ENCODE measurements around the gene TRPV3.
"Not testable (repeated sequence)": the region's sequence is repeated elsewhere in the genome, so short reads cannot be mapped to it uniquely, and the experiment has no call there.

The TRPV3 gene

GRCh38 chr17:3472137-3472536, 85.5 kb downstream of the TRPV3 start:
- DNase-seq (ENCODE audit: low read depth, low spot score), result no peak

- DNase-seq (ENCODE audit: low read depth, low spot score), result no peak
Measured at GRCh38 chr17:3471599-3471998, 86.0 kb downstream of the TRPV3 start, which contains the start of gene SPATA22. SPATA22 (minus strand) TSS chr17:3471819; CDS start chr17:3469325, 2,494 bp downstream.

DNA sequence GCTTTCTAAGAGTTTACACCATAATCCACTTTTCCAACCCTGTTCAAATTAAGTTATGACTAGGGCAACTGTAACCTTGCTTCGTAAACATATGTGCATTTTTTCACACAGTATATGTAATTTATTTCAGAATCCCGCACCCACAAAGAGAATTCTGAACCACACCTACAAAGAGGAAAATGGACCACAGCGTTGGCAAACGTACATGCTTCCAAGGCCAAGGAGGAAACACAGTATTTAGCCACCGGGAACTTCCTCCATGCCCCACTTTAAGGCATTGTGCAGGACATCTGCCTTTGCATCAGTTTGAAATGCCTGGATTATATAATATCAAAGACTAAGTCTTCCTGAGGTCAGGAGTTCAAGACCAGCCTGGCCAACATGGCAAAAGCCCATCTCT, 88.1 kb downstream of the TRPV3 start:
- no peak for DNase-seq (ENCODE audit: low read depth, low spot score)

GRCh38 chr17:3466355-3466754, 91.3 kb downstream of the TRPV3 start:
- DNase-seq (ENCODE audit: low read depth, low spot score), result not testable (repeated sequence)

Data from smooth muscle cell of the brain vasculature (primary cell).